ENCODE results near the gene G3BP2. TPM values are rescaled to one million over a fixed set of nuclear protein-coding genes. Genes with fewer than 3 reads are reported as not detected.
"Not testable (repeated sequence)": the region's sequence is repeated elsewhere in the genome, so short reads cannot be mapped to it uniquely, and the experiment has no call there.

The G3BP2 gene
- total RNA-seq, 1 experiment from 2014 or later = 116 TPM

DNA sequence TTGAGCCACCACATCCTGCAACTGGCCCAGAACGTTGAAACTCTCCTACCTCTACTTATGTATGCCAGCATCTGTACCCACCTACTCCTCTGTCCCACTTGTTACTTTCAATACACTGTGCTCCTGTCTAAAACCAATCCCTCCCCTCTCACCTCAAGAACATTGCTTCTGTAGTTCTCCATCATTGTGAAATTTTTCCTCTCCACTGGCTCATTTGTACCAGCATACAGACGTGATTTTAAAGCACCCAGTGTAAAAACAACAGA lies 25.7 kb upstream of the G3BP2 start:
- Histone ChIP-seq H3K4me3 (no peak overlapping the region), H3K27me3 (replicated peaks) (no peaks in the 10 kb centered on the region), H3K27ac (no peak overlapping the region), H3K36me3 (no peaks in the 10 kb centered on the region), H3K9me3 (replicated peaks) (no peaks in the 10 kb centered on the region), H3K4me1 (replicated peaks) (no peaks in the 10 kb centered on the region)
- no peak for DNase-seq (ENCODE audit: low read depth in 1 of 2, low spot score in 2 of 2)

- H3K27ac ChIP-seq = no peak overlapping the region
- H3K4me1 ChIP-seq (replicated peaks) = no peaks in the 10 kb centered on the region
- no peaks in the 10 kb centered on the region for H3K27me3 ChIP-seq (replicated peaks)
- DNase-seq (ENCODE audit: low read depth in 1 of 2, low spot score in 2 of 2) = no peak
- H3K9me3 ChIP-seq (replicated peaks) = no peaks in the 10 kb centered on the region
- H3K36me3 ChIP-seq = no peaks in the 10 kb centered on the region
- H3K4me3 ChIP-seq = no peak overlapping the region
These were observed 25.2 kb upstream of the G3BP2 start for GRCh38 chr4:75698162-75698962.

DNA sequence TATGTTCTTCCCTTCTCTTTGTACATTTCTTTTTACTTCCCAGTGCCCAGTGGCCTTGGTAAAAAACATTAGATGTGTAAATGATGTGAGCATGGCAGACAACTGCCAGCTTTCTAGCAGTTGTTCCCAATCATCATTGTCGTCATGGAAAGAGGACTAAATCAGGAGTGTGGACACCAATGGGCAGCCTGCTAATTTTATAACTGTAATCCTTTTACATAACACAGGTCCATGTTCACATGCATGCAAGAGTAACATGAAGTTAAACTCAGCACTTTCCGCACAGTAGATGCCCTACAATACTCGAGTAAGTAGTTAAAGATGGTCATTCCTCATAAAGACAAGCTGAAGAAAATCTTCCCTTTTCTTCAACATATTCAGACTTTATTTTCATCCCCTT lies 23.4 kb upstream of the G3BP2 start:
- Histone ChIP-seq H3K27me3 (replicated peaks) (no peaks in the 10 kb centered on the region), H3K36me3 (no peaks in the 10 kb centered on the region), H3K27ac (no peak overlapping the region), H3K4me1 (replicated peaks) (no peaks in the 10 kb centered on the region), H3K9me3 (replicated peaks) (no peaks in the 10 kb centered on the region), H3K4me3 (no peak overlapping the region)
- DNase-seq (ENCODE audit: low read depth in 1 of 2, low spot score in 2 of 2) = no peak

GRCh38 chr4:75696071-75696470 lies 22.9 kb upstream of the G3BP2 start:
- H3K27ac ChIP-seq = no peak overlapping the region
- DNase-seq (ENCODE audit: low read depth in 1 of 2, low spot score in 2 of 2) = no peak

DNA sequence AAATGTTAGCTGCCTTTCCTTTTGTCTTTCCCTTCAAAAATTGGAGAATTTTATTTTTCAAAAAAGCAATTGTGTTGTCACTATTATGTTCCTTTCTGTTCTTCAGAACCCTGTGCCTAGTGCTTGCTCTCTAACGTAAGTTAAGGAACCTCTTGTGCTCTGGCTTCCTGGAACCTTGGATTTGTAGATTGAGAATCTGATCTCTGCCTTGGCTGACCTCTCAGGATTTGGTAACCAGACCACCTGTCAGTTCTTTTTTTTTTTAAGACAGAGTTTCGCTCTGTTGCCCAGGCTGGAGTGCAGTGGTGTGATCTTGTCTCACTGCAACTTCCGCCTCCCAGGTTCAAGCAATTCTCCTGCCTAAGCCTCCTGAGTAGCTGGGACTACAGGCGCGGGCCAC lies 18.9 kb upstream of the G3BP2 start:
- not testable (repeated sequence) for H3K27me3 ChIP-seq (replicated peaks); H3K27ac ChIP-seq; H3K4me3 ChIP-seq; H3K36me3 ChIP-seq; DNase-seq (ENCODE audit: low read depth in 1 of 2, low spot score in 2 of 2); H3K9me3 ChIP-seq (replicated peaks); H3K4me1 ChIP-seq (replicated peaks)

More at GRCh38 chr4:75696071-75696470, 22.9 kb upstream of the G3BP2 start:
- no peak overlapping the region for H3K4me3 ChIP-seq
- no peaks in the 10 kb centered on the region for H3K27me3 ChIP-seq (replicated peaks)
- no peaks in the 10 kb centered on the region for H3K36me3 ChIP-seq
- no peaks in the 10 kb centered on the region for H3K9me3 ChIP-seq (replicated peaks)
- H3K4me1 ChIP-seq (replicated peaks) = no peaks in the 10 kb centered on the region

- not testable (repeated sequence) for H3K27ac ChIP-seq; H3K27me3 ChIP-seq (replicated peaks); DNase-seq (ENCODE audit: low read depth in 1 of 2, low spot score in 2 of 2); H3K4me1 ChIP-seq (replicated peaks); H3K9me3 ChIP-seq (replicated peaks); H3K36me3 ChIP-seq; H3K4me3 ChIP-seq
These were observed 13.9 kb upstream of the G3BP2 start for GRCh38 chr4:75687125-75687524.

- no peaks in the 10 kb centered on the region for H3K9me3 ChIP-seq (replicated peaks)
- no peak overlapping the region for H3K27ac ChIP-seq
- no peaks in the 10 kb centered on the region for H3K4me1 ChIP-seq (replicated peaks)
- DNase-seq (ENCODE audit: low read depth in 1 of 2, low spot score in 2 of 2) = no peak
- no peak overlapping the region for H3K4me3 ChIP-seq
- H3K36me3 ChIP-seq = no peaks in the 10 kb centered on the region
- no peaks in the 10 kb centered on the region for H3K27me3 ChIP-seq (replicated peaks)
These were observed 13.1 kb upstream of the G3BP2 start for GRCh38 chr4:75686346-75686745.

- Histone ChIP-seq H3K4me1 (replicated peaks) (no peaks in the 10 kb centered on the region), H3K4me3 (no peak overlapping the region), H3K27ac (no peak overlapping the region), H3K9me3 (replicated peaks) (no peaks in the 10 kb centered on the region), H3K36me3 (no peaks in the 10 kb centered on the region), H3K27me3 (replicated peaks) (no peaks in the 10 kb centered on the region)
- DNase-seq (ENCODE audit: low read depth in 1 of 2, low spot score in 2 of 2) = no peak
These were observed 12.5 kb upstream of the G3BP2 start for GRCh38 chr4:75685546-75686189.

- Histone ChIP-seq H3K36me3 (no peaks in the 10 kb centered on the region), H3K4me1 (replicated peaks) (no peaks in the 10 kb centered on the region), H3K4me3 (no peak overlapping the region), H3K9me3 (replicated peaks) (no peaks in the 10 kb centered on the region), H3K27me3 (replicated peaks) (no peaks in the 10 kb centered on the region), H3K27ac (no peak overlapping the region)
- no peak for DNase-seq (ENCODE audit: low read depth in 1 of 2, low spot score in 2 of 2)
These were observed 10.4 kb upstream of the G3BP2 start for GRCh38 chr4:75683482-75684155.

- H3K9me3 ChIP-seq (replicated peaks) = no peaks in the 10 kb centered on the region
- DNase-seq (ENCODE audit: low read depth in 1 of 2, low spot score in 2 of 2) = no peak
- H3K4me3 ChIP-seq = no peak overlapping the region
- H3K36me3 ChIP-seq = no peaks in the 10 kb centered on the region
- no peaks in the 10 kb centered on the region for H3K27me3 ChIP-seq (replicated peaks)
- no peak overlapping the region for H3K27ac ChIP-seq
- no peaks in the 10 kb centered on the region for H3K4me1 ChIP-seq (replicated peaks)
These were observed 6.8 kb upstream of the G3BP2 start for GRCh38 chr4:75679876-75680575.

DNA sequence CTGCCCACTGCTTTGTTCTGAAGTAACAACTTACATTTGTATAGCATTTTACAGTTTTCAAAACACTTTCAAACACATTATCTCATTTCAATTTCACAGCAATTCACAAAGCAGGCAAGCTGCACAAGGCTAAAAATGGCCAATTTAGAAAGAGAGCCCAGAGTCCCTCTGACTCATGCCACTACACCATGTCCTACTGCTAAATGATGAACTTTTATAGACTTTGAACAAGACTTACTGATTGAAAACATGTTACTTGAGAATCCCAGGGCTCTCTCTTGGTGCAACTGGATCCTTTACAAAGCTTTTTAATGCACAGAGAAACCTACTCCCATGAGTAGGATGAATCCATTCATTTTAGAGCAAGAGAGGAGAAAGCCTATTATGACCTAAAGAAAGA lies 5.8 kb upstream of the G3BP2 start:
- no peak for DNase-seq (ENCODE audit: low read depth in 1 of 2, low spot score in 2 of 2)
- Histone ChIP-seq H3K4me3 (no peak overlapping the region), H3K9me3 (replicated peaks) (no peaks in the 10 kb centered on the region), H3K4me1 (replicated peaks) (peaks cover 3% of the 10 kb centered on the region), H3K27me3 (replicated peaks) (no peaks in the 10 kb centered on the region), H3K27ac (no peak overlapping the region), H3K36me3 (no peaks in the 10 kb centered on the region)

DNA sequence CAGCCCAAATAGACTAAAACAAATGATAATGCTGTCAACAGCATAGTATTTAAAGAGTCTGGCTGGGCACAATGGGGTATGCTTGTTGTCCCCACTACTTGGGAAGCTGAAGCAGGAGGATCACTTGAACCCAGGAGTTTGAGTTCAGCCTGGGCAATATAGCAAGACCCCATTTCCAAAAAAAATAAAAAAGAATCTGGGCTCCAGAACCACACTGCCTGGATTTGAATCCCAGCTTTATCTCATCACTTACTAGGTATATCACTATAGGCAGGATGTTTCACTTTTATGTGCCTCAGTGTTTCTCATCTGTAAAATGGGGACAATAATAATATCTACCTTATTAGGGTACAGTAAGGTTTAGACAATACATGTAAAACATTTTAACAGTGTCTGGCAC lies 5.3 kb upstream of the G3BP2 start:
- no peaks in the 10 kb centered on the region for H3K36me3 ChIP-seq
- no peak overlapping the region for H3K27ac ChIP-seq
- no peaks in the 10 kb centered on the region for H3K27me3 ChIP-seq (replicated peaks)
- H3K4me1 ChIP-seq (replicated peaks) = peaks cover 6% of the 10 kb centered on the region
- H3K9me3 ChIP-seq (replicated peaks) = no peaks in the 10 kb centered on the region
- DNase-seq (ENCODE audit: low read depth in 1 of 2, low spot score in 2 of 2) = no peak
- no peak overlapping the region for H3K4me3 ChIP-seq

DNA sequence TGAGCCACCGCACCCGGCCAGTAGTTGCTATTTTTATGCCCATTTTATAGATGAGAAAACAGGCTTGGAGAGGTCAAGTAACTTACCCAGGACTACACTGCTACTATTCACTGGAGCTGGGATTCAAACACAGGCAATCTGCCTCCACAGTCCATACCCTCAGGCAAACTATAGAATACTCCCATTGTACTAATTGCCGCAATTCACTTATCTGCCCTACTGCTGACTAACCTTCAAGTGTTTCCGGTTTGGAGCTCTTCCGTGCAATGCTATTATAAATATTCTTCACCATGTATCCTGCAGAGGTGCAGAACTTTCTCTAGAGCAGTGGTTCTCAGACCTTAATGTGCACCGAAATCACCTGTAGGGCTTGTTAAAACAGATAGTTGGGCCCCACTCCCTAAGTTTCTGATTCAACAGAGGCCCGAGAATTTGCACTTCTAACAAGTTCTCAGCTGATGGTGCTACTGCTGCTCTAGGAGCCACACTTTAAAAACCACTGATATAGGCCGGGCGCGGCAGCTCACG lies 1.9 kb upstream of the G3BP2 start:
- peaks cover 14% of the 10 kb centered on the region for H3K4me1 ChIP-seq (replicated peaks)
- H3K27ac ChIP-seq = no peak overlapping the region
- H3K27me3 ChIP-seq (replicated peaks) = no peaks in the 10 kb centered on the region
- H3K4me3 ChIP-seq = no peak overlapping the region
- no peak for DNase-seq (ENCODE audit: low read depth in 1 of 2, low spot score in 2 of 2)
- H3K36me3 ChIP-seq = peaks cover 8% of the 10 kb centered on the region; the same call in 1 of the 2 replicates
- H3K9me3 ChIP-seq (replicated peaks) = no peaks in the 10 kb centered on the region

DNA sequence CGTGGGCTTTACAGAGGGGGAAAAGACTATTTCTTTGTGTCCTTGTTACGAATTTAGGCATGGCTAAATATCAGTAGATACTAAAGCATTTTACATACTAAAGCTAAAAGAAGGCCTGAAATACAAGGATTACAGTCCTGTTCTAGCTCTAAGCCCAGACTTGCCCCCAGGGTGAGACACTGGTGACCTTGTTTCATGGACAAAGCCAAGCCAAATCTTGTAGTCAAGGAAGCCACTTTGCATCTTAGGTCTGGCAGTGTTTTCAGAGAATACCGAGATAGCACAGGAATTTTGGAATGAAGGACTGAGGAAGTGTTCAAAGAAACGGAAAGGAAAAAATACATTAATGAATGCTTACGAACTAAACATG lies 733 bp upstream of the G3BP2 start:
- H3K9me3 ChIP-seq (replicated peaks) = no peaks in the 10 kb centered on the region
- peaks cover 8% of the 10 kb centered on the region; the same call in 1 of the 2 replicates for H3K36me3 ChIP-seq
- peak overlapping the region; percentile 75 for H3K4me3 ChIP-seq
- peaks cover 14% of the 10 kb centered on the region for H3K4me1 ChIP-seq (replicated peaks)
- DNase-seq (ENCODE audit: low read depth in 1 of 2, low spot score in 2 of 2) = no peak
- H3K27ac ChIP-seq = peak overlapping the region; percentile 55
- no peaks in the 10 kb centered on the region for H3K27me3 ChIP-seq (replicated peaks)

All from SJSA1 (cell line).